ENCODE data around the gene EBI3. TPM values are rescaled to one million over a fixed set of nuclear protein-coding genes. Genes with fewer than 3 reads are reported as not detected.
"Not testable (repeated sequence)": the region's sequence is repeated elsewhere in the genome, so short reads cannot be mapped to it uniquely, and the experiment has no call there.

Gene EBI3
- total RNA-seq, 2 experiments from 2014 or later = 0.27 to 1.2 TPM

DNA sequence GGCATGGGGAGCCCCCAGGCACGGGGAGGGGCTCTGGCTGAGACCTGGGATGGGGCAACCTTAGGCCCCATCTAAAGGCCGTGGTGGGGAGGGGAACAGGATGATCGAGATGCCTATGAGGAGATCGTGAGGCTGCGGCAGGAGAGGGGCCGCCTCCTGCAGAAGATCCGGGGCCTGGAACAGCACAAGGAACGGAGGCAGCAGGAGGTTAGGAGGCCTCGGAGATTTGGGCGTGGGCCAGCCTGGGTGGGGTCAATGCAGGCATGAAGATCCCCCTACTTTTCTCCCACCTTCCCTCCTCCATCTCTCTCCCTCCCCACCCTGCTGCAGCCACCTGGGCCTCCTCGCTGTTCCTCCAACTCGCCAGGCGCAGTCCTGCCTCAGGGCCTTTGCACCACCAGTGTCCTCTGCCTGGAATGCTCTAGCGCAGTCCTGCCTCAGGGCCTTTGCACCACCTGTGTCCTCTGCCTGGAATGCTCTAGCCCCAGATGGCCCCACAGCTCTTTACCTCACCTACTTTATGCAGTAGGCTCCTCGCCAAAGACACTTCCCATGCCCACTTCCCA, 19.1 kb upstream of the EBI3 start:
- Mint-ChIP-seq H3K4me3 (no peak overlapping the region), H3K27ac (no peak overlapping the region), H3K4me1 (peaks cover 8% of the 10 kb centered on the region), H3K9me3 (no peaks in the 10 kb centered on the region), H3K27me3 (no peaks in the 10 kb centered on the region), H3K36me3 (ENCODE audit: low read depth) (no peaks in the 10 kb centered on the region)
- DNase-seq = no peak
- ChIA-PET POLR2A (no interaction called here), CTCF (no interaction called here)

DNA sequence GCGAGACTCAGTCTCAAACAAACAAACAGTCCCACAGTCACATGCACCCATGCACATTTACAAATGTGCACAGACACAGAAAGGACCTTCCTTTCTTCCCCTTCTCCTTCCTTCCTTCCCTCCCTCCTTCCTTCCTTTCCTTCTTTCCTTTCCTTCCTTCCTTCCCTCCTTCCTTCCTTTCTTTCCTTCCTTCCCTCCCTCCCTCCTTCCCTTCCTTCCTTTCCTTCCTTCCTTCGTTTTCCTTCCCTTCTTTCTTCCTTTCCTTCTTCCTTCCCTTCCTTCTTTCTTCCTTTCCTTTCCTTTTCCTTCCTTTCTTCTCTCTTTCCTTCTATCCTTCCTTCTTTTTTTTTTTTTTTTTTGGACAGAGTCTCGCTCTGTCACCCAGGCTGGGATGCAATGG, 16.2 kb upstream of the EBI3 start:
- Mint-ChIP-seq H3K27me3 (no peaks in the 10 kb centered on the region), H3K4me1 (peaks cover 8% of the 10 kb centered on the region), H3K4me3 (no peak overlapping the region), H3K36me3 (ENCODE audit: low read depth) (no peaks in the 10 kb centered on the region), H3K9me3 (peaks cover 3% of the 10 kb centered on the region), H3K27ac (no peak overlapping the region)
- ChIA-PET CTCF (interaction anchor here (1.1 kb wide), 1 partner anchor 157 kb away, joined by 3 read pairs; no protein-coding TSS in a partner anchor), POLR2A (no interaction called here)
- DNase-seq = no peak

DNA sequence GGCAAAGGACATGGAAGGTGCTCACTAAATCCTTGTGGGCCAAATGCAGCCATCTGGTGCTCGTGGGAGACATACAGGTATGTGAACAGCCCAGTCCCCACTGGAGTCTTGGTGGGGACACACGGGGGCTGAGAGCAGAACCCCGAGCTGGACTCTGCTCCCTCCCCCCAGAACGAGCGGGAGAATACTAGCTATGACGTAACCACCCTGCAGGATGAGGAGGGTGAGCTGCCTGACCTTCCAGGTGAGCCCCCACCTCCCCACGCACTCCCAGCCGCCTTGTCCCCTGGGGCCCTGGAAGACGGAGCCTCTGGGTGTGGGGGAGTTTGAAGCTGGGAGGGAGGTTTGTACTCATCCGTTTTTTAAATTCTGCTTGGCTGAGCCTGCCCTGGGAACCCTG, 13.5 kb upstream of the EBI3 start:
- Mint-ChIP-seq H3K4me1 (peaks cover 8% of the 10 kb centered on the region), H3K27me3 (no peaks in the 10 kb centered on the region), H3K36me3 (ENCODE audit: low read depth) (no peaks in the 10 kb centered on the region), H3K9me3 (peaks cover 3% of the 10 kb centered on the region), H3K4me3 (no peak overlapping the region), H3K27ac (no peak overlapping the region)
- ChIA-PET CTCF (interaction anchor here (1.4 kb wide), 1 partner anchor 12 kb away, joined by 3 read pairs; no protein-coding TSS in a partner anchor), POLR2A (no interaction called here)
- no peak for DNase-seq

DNA sequence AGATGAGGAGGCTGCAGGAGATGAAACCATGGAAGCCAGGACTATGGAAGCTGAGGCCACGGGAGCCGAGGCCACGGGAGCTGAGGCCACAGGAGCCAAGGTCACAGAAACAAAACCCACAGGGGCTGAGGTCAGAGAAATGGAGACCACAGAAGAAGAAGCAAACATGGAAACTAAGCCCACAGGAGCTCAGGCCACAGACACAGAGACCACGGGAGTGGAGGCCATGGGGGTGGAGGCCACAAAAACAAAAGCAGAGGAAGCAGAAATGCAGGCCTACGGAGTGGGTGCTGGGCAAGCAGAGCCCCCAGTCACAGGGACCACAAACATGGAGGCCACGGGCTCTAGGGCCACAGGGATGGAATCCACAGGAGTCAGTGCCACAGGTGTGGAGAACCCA, 12.5 kb upstream of the EBI3 start:
- no peak for DNase-seq
- H3K36me3 Mint-ChIP-seq (ENCODE audit: low read depth) = no peaks in the 10 kb centered on the region
- ChIA-PET CTCF (interaction anchor here (0.6 to 1.3 kb wide), 2 partner anchors 15 to 183 kb away, joined by 3 read pairs; partner anchors contain the start of gene SH3GL1), POLR2A (no interaction called here)
- no peak overlapping the region for H3K4me3 Mint-ChIP-seq
- no peaks in the 10 kb centered on the region for H3K27me3 Mint-ChIP-seq
- H3K27ac Mint-ChIP-seq = no peak overlapping the region
- H3K4me1 Mint-ChIP-seq = peaks cover 8% of the 10 kb centered on the region
- peaks cover 3% of the 10 kb centered on the region for H3K9me3 Mint-ChIP-seq

DNA sequence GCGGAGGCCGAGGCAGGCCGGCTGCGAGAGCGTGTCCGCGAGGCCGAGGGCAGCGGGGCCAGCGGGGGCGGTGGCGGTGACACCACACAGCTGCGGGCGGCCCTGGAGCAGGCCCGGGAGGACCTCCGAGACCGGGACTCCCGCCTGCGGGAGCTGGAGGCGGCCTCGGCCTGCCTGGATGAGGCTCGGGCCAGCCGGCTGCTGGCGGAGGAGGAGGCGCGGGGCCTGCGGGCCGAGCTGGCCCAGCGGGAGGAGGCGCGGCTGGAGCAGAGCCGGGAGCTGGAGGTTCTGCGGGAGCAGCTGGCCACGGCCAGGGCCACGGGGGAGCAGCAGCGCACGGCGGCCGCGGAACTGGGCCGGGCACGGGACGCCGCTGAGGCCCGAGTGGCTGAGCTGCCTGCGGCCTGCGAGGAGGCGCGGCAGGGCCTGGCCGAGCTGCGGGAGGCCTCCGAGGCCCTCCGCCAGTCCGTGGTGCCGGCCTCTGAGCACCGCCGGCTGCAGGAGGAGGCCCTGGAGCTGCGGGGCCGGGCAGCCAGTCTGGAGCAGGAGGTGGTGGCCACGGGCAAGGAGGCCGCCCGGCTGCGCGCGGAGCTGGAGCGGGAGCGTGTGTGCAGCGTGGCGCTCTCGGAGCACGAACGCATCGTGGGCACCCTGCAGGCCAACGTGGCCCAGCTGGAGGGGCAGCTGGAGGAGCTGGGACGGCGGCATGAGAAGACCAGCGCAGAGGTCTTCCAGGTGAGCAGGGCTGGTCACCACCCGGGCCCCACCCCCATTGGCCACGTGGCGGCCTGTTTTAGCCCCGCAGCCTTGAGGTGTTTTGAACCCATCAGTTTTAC, 11.7 kb upstream of the EBI3 start:
- peaks cover 3% of the 10 kb centered on the region for H3K9me3 Mint-ChIP-seq
- H3K4me3 Mint-ChIP-seq = no peak overlapping the region
- H3K27me3 Mint-ChIP-seq = no peaks in the 10 kb centered on the region
- no peak overlapping the region for H3K27ac Mint-ChIP-seq
- CTCF ChIA-PET = interaction anchor here (0.6 to 1.3 kb wide), 2 partner anchors 14 to 182 kb away, joined by 3 read pairs; partner anchors contain the start of gene SH3GL1
- H3K4me1 Mint-ChIP-seq = peaks cover 8% of the 10 kb centered on the region
- POLR2A ChIA-PET = no interaction called here
- no peaks in the 10 kb centered on the region for H3K36me3 Mint-ChIP-seq (ENCODE audit: low read depth)
- DNase-seq = no peak

DNA sequence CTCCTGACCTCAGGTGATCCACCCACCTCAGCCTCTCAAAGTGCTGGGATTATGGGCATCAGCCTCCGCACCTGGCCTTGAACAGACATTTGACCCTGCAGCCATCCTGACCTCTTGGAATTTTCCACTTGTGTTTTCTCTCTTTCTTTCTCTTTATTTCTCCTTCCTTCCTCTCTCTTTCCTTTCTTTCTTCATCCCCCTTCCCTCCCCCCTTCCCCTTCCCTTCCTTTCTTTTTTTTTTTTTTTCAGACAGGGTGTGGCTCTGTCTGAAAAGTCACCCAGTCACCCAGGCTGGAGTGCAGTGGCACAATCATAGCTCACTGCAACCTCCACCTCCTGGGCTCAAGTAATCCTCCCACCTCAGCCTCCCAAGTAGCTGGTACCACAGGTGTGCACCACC, 10.8 kb upstream of the EBI3 start:
- H3K9me3 Mint-ChIP-seq; H3K4me3 Mint-ChIP-seq; H3K4me1 Mint-ChIP-seq; DNase-seq; H3K36me3 Mint-ChIP-seq (ENCODE audit: low read depth); POLR2A ChIA-PET; H3K27me3 Mint-ChIP-seq; H3K27ac Mint-ChIP-seq: not testable (repeated sequence)
- CTCF ChIA-PET = interaction anchor here (0.6 kb wide), 1 partner anchor 894 kb away, joined by 3 read pairs; no protein-coding TSS in a partner anchor

DNA sequence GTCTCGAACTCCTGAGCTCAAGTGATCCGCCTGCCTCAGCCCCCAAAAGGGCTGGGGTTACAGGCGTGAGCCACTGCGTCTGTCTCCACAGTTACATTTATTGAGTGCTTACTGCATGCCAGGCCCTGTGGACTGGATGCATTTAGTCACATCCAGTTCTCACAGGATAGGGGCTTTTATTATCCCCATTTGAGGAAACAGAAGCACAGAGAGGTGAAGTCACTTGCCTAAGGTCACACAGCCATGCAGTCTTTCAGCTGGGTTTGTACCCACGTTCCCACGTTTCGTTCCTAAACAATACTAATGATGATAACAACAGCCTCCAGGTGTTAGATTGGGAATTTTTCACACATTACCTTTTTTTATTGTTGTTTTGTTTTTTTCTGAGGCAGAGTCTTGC, 9.1 kb upstream of the EBI3 start:
- Mint-ChIP-seq H3K9me3 (peaks cover 3% of the 10 kb centered on the region), H3K27ac (no peak overlapping the region), H3K36me3 (ENCODE audit: low read depth) (no peaks in the 10 kb centered on the region), H3K4me3 (no peak overlapping the region), H3K27me3 (no peaks in the 10 kb centered on the region), H3K4me1 (no peaks in the 10 kb centered on the region)
- ChIA-PET POLR2A (interaction anchor here (0.6 kb wide), 1 partner anchor 36 kb away, joined by 11 read pairs; no protein-coding TSS in a partner anchor), CTCF (no interaction called here)
- no peak for DNase-seq

DNA sequence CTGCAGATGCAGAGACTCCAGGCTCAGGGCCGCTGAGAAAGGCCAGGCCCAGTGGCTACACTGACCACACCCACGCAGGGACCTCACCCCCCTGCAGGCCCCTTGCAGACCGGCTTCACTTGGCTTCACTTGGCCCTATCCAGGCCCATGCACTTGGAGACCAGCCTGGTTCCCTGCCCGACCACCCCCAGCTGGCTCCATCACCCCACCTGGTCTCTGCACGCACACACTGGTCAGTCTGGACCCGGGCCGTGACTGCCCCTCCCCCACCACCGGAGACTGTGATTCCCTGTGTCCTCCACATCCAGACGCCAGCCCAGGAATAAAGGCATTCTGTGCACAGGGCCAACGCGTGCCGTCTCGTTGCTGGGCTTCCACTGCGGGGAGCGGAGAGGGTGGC, 4.9 kb upstream of the EBI3 start:
- Mint-ChIP-seq H3K4me1 (no peaks in the 10 kb centered on the region), H3K27ac (no peak overlapping the region), H3K36me3 (ENCODE audit: low read depth) (no peaks in the 10 kb centered on the region), H3K9me3 (no peaks in the 10 kb centered on the region), H3K4me3 (no peak overlapping the region), H3K27me3 (peaks cover 2% of the 10 kb centered on the region)
- POLR2A ChIA-PET = no interaction called here
- no peak for DNase-seq
- CTCF ChIA-PET = no interaction called here

DNA sequence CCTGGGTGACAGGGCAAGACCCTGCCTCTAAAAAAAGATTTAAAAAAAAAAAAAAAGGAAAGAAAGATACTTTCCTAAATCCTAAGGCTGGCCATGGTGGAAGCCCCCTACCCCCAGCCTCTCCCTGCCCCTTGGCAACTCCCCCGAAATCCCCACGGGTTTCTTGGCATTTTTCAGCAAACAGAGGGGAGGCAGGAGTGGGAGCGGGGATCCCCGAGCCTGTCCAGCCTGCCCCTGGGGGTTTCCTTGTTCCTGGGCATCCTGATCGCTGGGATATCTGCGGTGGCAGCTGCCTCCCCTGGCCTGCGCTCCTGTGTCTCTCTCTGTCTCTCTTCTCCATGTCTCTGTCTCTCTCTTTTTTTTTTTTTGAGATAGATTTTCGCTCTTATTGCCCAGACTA, 3.4 kb upstream of the EBI3 start:
- no peaks in the 10 kb centered on the region for H3K9me3 Mint-ChIP-seq
- no peaks in the 10 kb centered on the region for H3K4me1 Mint-ChIP-seq
- H3K27ac Mint-ChIP-seq = no peak overlapping the region
- POLR2A ChIA-PET = no interaction called here
- CTCF ChIA-PET = interaction anchor here (0.6 kb wide), 1 partner anchor 10 kb away, joined by 4 read pairs; no protein-coding TSS in a partner anchor
- no peak for DNase-seq
- H3K4me3 Mint-ChIP-seq = no peak overlapping the region
- peaks cover 2% of the 10 kb centered on the region for H3K27me3 Mint-ChIP-seq
- no peaks in the 10 kb centered on the region for H3K36me3 Mint-ChIP-seq (ENCODE audit: low read depth)

DNA sequence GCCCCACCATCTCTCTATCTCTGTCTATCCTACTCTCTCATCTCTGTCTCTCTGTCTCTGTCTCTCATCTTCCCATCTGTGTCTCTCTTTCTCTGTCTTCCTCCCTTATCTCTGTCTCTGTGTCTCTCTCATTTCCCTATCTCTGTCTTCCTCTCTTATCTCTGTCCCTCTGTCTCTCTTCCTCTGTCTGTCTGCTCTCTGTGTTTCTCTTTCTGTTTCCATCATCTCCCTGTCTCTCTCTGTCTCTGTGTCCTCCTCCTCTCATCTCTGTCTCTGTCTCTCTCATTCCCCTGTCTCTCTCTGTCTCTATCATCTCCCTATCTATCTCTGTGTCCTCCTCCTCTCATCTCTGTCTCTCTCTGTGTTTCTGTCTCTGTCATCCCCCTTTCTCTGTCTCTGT, 1.6 kb upstream of the EBI3 start:
- H3K4me1 Mint-ChIP-seq = peaks cover 2% of the 10 kb centered on the region
- no peak for DNase-seq
- ChIA-PET CTCF (interaction anchor here (1.4 kb wide), 1 partner anchor 13 kb away, joined by 3 read pairs; no protein-coding TSS in a partner anchor), POLR2A (no interaction called here)
- H3K27me3 Mint-ChIP-seq = peaks cover 2% of the 10 kb centered on the region
- H3K36me3 Mint-ChIP-seq (ENCODE audit: low read depth) = no peaks in the 10 kb centered on the region
- no peak overlapping the region for H3K4me3 Mint-ChIP-seq
- no peaks in the 10 kb centered on the region for H3K9me3 Mint-ChIP-seq
- H3K27ac Mint-ChIP-seq = no peak overlapping the region

DNA sequence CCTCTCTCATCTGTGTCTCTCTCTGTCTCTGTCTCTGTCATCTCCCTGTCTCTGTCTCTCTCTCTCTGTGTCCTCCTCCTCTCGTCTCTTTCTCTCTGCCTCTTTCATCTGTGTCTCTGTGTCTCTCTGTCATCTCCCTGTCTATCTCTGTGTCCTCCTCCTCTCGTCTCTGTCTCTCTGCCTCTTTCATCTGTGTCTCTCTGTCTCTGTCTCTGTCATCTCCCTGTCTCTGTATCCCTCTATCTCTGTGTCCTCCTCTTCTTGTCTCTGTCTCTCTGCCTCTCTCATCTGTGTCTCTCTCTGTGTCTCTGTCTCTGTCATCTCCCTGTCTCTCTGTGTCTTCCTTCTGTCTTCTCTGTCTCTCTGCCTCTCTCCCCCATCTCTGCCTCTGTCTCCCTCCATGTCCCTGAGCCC, 551 bp upstream of the EBI3 start:
- no peak for DNase-seq
- Mint-ChIP-seq H3K9me3 (no peaks in the 10 kb centered on the region), H3K36me3 (ENCODE audit: low read depth) (no peaks in the 10 kb centered on the region), H3K4me1 (peaks cover 2% of the 10 kb centered on the region), H3K27ac (no peak overlapping the region), H3K27me3 (peaks cover 2% of the 10 kb centered on the region), H3K4me3 (no peak overlapping the region)
- CTCF ChIA-PET = interaction anchor here (1.1 to 1.4 kb wide), 2 partner anchors 14 to 76 kb away, joined by 3 read pairs; partner anchors contain the start of gene CREB3L3
- POLR2A ChIA-PET = no interaction called here

DNA sequence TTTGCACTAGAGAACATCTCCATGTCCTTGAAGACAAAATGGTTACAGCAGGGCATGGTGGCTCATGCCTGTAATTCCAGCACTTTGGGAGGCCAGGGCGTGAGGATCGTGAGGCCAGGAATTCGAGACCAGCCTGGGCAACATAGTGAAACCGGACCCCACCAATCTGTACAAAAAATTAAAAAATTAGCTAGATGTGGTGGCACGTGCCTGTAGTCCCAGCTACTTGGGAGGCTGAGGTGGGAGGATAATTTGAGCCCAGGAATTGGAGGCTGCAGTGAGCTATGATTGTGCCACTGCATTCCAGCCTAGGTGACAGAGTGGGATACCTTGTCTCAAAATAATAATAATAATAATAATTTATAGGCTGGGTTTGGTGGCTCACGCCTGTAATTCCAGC, 914 bp downstream of the EBI3 start:
- H3K4me1 Mint-ChIP-seq; H3K9me3 Mint-ChIP-seq; H3K36me3 Mint-ChIP-seq (ENCODE audit: low read depth); DNase-seq; H3K4me3 Mint-ChIP-seq; H3K27me3 Mint-ChIP-seq; H3K27ac Mint-ChIP-seq; POLR2A ChIA-PET: not testable (repeated sequence)
- CTCF ChIA-PET = interaction anchor here (0.7 to 0.8 kb wide), 2 partner anchors 77 to 242 kb away, joined by 4 read pairs; partner anchors contain the start of gene CREB3L3

DNA sequence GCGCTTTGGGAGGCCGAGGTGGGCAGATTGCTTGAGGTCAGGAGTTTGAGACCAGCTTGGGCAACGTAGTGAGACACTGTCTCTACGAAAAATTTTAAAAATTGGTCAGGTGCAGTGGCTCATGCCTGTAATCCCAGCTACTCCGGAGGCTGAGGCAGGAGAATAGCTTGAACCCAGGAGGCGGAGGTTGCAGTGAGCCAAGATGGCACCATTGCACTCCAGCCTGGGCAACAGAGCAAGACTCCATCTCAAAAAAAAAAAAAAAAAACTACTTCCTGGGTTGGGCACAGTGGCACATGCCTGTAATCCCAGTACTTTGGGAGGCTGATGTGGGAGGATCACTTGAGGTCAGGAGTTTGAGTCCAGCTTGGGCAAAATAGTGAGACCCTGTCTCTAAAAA, 2.2 kb downstream of the EBI3 start:
- H3K9me3 Mint-ChIP-seq; H3K4me3 Mint-ChIP-seq; H3K27ac Mint-ChIP-seq; H3K36me3 Mint-ChIP-seq (ENCODE audit: low read depth); DNase-seq; POLR2A ChIA-PET; H3K4me1 Mint-ChIP-seq; H3K27me3 Mint-ChIP-seq: not testable (repeated sequence)
- CTCF ChIA-PET = interaction anchor here (0.7 kb wide), 1 partner anchor 15 kb away, joined by 3 read pairs; no protein-coding TSS in a partner anchor

Measured in activated CD4-positive, alpha-beta T cell treated with anti-CD3 and anti-CD28 coated beads, Interleukin-2, amount 10 ng/mL, durations not matched to agents 7 days and 5 days (primary cell).